Keratinocyte (primary cell): ENCODE measurements around the gene TRMO. TPM values are rescaled to one million over a fixed set of nuclear protein-coding genes. Genes with fewer than 3 reads are reported as not detected.

Experiments used
- DNase-seq: peaks from one replicate; pipeline ENCODE4 v3.0.0-alpha.2; 2011; ENCODE audit warnings: low read depth, missing footprints, low spot score
- FAIRE-seq: peaks from 2 replicates; lab custom pipeline; 2011; peaks lifted over from hg19 to GRCh38; lab: Jason Lieb, UNC
- H2AFZ ChIP-seq: 2 replicates; pipeline ENCODE4 v1.6.0; 2012; ENCODE audit warnings: low read length, control low read depth, inconsistent platforms; ENCODE audit not compliant: control insufficient read depth
- H3K27ac ChIP-seq: 2 replicates; pipeline ENCODE4 v1.5.1; 2011; ENCODE audit warnings: low read length; ENCODE audit not compliant: control insufficient read depth, insufficient read depth
- H3K27me3 ChIP-seq: 3 replicates; pipeline ENCODE4 v1.6.0; 2011; ENCODE audit warnings: low read length; ENCODE audit not compliant: control insufficient read depth, insufficient read depth; ENCODE audit errors: extremely low read depth
- H3K36me3 ChIP-seq, 2 experiments: 2 replicates in 1 of 2; 3 replicates in 1 of 2; pipeline ENCODE4 v1.5.1; 2011; ENCODE audit warnings: low read length in 2 of 2, mild to moderate bottlenecking in 1 of 2; ENCODE audit not compliant: control insufficient read depth in 2 of 2, insufficient read depth in 2 of 2; ENCODE audit errors: extremely low read depth in 1 of 2
- H3K4me1 ChIP-seq: 3 replicates; pipeline ENCODE4 v1.5.1; 2011; ENCODE audit warnings: low read length; ENCODE audit not compliant: control insufficient read depth, insufficient read depth; ENCODE audit errors: extremely low read depth
- H3K4me2 ChIP-seq: 3 replicates; pipeline ENCODE4 v1.6.0; 2011; ENCODE audit warnings: low read depth, low read length; ENCODE audit not compliant: control insufficient read depth, insufficient read depth; ENCODE audit errors: extremely low read depth
- H3K4me3 ChIP-seq, 3 experiments: fragments of 200-600 bp in 1 of 3; sonication (generic) in 1 of 3; 2 replicates in 2 of 3; 3 replicates in 1 of 3; pipeline ENCODE4 v1.5.1; 2011 to 2016; ENCODE audit warnings: low read length in 3 of 3, mild to moderate bottlenecking in 3 of 3, control low read depth in 2 of 3, inconsistent platforms in 1 of 3, low read depth in 1 of 3, mixed read lengths in 1 of 3, mixed run types in 1 of 3, moderate library complexity in 1 of 3; ENCODE audit not compliant: control insufficient read depth in 2 of 3, insufficient read depth in 2 of 3; ENCODE audit errors: extremely low read depth in 1 of 3
- H3K79me2 ChIP-seq: 2 replicates; pipeline ENCODE4 v1.6.0; 2012; ENCODE audit warnings: low read length; ENCODE audit not compliant: control insufficient read depth, insufficient read depth
- H3K9ac ChIP-seq: 3 replicates; pipeline ENCODE4 v1.6.0; 2011; ENCODE audit warnings: low read length; ENCODE audit not compliant: control insufficient read depth, insufficient read depth; ENCODE audit errors: extremely low read depth
- H3K9me1 ChIP-seq: 3 replicates; pipeline ENCODE4 v1.6.0; 2011; ENCODE audit warnings: low read length; ENCODE audit not compliant: control insufficient read depth, insufficient read depth; ENCODE audit errors: extremely low read depth
- H3K9me3 ChIP-seq: 2 replicates; pipeline ENCODE4 v1.5.1; 2012; ENCODE audit warnings: low read depth, low read length; ENCODE audit not compliant: control insufficient read depth
- H4K20me1 ChIP-seq: 3 replicates; pipeline ENCODE4 v1.6.0; 2011; ENCODE audit warnings: low read length; ENCODE audit not compliant: control insufficient read depth, insufficient read depth; ENCODE audit errors: extremely low read depth
- EZH2 ChIP-seq: IDR thresholded peaks from one replicate; pipeline ENCODE4 v1.6.1; 2012; ENCODE audit warnings: inconsistent platforms, mild to moderate bottlenecking, low read length, moderate library complexity
- dilution Hi-C: fragments of 300-500 bp; cut with MboI; formaldehyde crosslinking; loops from one replicate; pipeline ENCODE4 v1.7.0; 2020; ENCODE audit warnings: low sequenced_read_pairs; ENCODE audit not compliant: extremely low pct_ligation_motif_present
- polyA plus RNA-seq, 5 experiments: library from polyadenylated mRNA; depleted of rRNA in 3 of 5; stranded (reverse) in 3 of 5; stranded (forward) in 1 of 5; unstranded in 1 of 5; fragments of >200 nt; gene quantifications; 1 replicate in 1 of 5; 2 replicates in 3 of 5; 3 replicates in 1 of 5; pipeline versions ENCODE4 v1.2.1 to v1.2.3, GENCODE V29; 2011 to 2012; ENCODE audit warnings: missing spikeins in 2 of 5, low read depth in 1 of 5, low replicate concordance in 1 of 5
- TF ChIP-seq, protein P1 (sequence below), 3 experiments: IDR thresholded peaks in 1 of 3; conservative IDR thresholded peaks in 1 of 3; optimal IDR thresholded peaks in 1 of 3; 2 replicates in 2 of 3; 3 replicates in 1 of 3; pipeline versions ENCODE3 to v1.5.1; 2011; ENCODE audit warnings: low read length in 3 of 3, mild to moderate bottlenecking in 3 of 3, moderate library complexity in 2 of 3, control low read depth in 1 of 3, inconsistent platforms in 1 of 3; ENCODE audit not compliant: insufficient read depth in 2 of 3; ENCODE audit errors: extremely low read depth in 1 of 3

The TRMO gene
- polyA plus RNA-seq, 1 donor (not counting 4 experiments of a cell fraction or from before 2014, with no cell fraction given) = 19.4 TPM

DNA sequence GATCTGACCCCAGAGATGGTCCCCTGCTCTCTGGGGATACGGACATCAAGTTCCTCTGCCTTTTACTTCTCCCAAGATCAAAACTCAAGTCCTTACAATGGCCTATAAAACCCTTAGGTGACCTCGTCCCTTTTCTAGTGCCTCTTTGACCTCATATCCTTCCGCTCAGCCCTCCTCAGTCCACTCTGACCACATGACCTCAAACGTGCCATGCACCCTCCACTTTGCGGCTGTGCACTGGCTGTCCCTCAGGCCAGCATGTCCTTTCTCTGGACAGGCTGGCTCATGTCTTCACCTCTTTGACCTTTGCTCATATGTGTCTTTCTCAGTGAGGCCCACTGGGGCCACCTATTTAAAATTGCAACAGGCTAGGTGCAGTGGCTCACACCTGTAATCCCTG, 14.7 kb downstream of the TRMO start:
- Histone ChIP-seq H3K4me1 (peaks cover 34% of the 10 kb centered on the region), H4K20me1 (no peaks in the 10 kb centered on the region), H3K4me2 (no peak overlapping the region), H3K9me1 (no peaks in the 10 kb centered on the region), H3K27ac (no peak overlapping the region), H3K27me3 (no peaks in the 10 kb centered on the region), H3K9ac (no peak overlapping the region), H3K4me3 (no peak overlapping the region), H3K36me3 (peaks cover 5 to 6% of the 10 kb centered on the region in 2 experiments), H3K79me2 (no peaks in the 10 kb centered on the region), H3K9me3 (no peaks in the 10 kb centered on the region), H2AFZ (no peak overlapping the region)
- DNase-seq (no peak), FAIRE-seq (no peak)
- no peak for TF ChIP-seq EZH2
- TF ChIP-seq, protein P1, sequence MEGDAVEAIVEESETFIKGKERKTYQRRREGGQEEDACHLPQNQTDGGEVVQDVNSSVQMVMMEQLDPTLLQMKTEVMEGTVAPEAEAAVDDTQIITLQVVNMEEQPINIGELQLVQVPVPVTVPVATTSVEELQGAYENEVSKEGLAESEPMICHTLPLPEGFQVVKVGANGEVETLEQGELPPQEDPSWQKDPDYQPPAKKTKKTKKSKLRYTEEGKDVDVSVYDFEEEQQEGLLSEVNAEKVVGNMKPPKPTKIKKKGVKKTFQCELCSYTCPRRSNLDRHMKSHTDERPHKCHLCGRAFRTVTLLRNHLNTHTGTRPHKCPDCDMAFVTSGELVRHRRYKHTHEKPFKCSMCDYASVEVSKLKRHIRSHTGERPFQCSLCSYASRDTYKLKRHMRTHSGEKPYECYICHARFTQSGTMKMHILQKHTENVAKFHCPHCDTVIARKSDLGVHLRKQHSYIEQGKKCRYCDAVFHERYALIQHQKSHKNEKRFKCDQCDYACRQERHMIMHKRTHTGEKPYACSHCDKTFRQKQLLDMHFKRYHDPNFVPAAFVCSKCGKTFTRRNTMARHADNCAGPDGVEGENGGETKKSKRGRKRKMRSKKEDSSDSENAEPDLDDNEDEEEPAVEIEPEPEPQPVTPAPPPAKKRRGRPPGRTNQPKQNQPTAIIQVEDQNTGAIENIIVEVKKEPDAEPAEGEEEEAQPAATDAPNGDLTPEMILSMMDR (optimal IDR thresholded peaks at IDR 0.05 in 1 of 3, IDR thresholded peaks at IDR 0.05 in 1 of 3, conservative IDR thresholded peaks at IDR 0.05 in 1 of 3; ENCODE audit: extremely low read depth in 1 of 3, insufficient read depth in 2 of 3, low read length in 3 of 3) = no peak
- dilution Hi-C loops = no loop called here

DNA sequence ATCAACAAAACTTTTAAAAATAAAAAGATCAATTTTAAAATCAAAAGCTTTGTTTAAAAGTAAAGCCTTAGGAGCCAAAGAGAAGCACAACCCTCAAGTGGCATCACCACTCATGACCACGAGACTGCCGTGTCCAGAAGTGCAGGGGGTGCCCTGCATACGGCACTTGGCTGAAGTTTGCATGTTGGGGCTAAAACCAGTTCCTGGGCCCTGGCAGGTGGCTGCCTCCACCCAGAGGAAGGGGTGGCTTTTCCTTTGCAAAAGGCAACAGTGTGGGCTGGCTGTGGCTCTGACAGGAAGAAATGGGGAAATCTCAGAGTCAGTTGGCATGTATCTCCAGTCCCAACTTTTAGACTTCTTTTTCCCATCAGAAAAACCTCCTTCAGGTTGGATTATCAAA, 15.3 kb downstream of the TRMO start:
- TF ChIP-seq EZH2 = no peak
- TF ChIP-seq, protein P1 (optimal IDR thresholded peaks at IDR 0.05 in 1 of 3, IDR thresholded peaks at IDR 0.05 in 1 of 3, conservative IDR thresholded peaks at IDR 0.05 in 1 of 3; ENCODE audit: extremely low read depth in 1 of 3, insufficient read depth in 2 of 3, low read length in 3 of 3) = no peak
- DNase-seq (no peak), FAIRE-seq (no peak)
- Histone ChIP-seq H2AFZ (no peak overlapping the region), H3K4me2 (no peak overlapping the region), H3K9me3 (no peaks in the 10 kb centered on the region), H4K20me1 (no peaks in the 10 kb centered on the region), H3K36me3 (peaks cover 5 to 6% of the 10 kb centered on the region in 2 experiments), H3K9ac (no peak overlapping the region), H3K79me2 (no peaks in the 10 kb centered on the region), H3K4me1 (peaks cover 34% of the 10 kb centered on the region), H3K27me3 (no peaks in the 10 kb centered on the region), H3K4me3 (no peak overlapping the region), H3K27ac (no peak overlapping the region), H3K9me1 (no peaks in the 10 kb centered on the region)
- dilution Hi-C loops = no loop called here
